ENCODE data around the gene PCBP3. TPM values are rescaled to one million over a fixed set of nuclear protein-coding genes. Genes with fewer than 3 reads are reported as not detected.

The PCBP3 gene
- polyA plus RNA-seq, 1 donor (not counting 4 experiments of a cell fraction or from before 2014, with no cell fraction given), result 0.25 TPM

- dilution Hi-C loops (cut with MboI; ENCODE audit: extremely low pct_ligation_motif_present, low sequenced_read_pairs), result no loop called here
- Histone ChIP-seq H3K4me1 (ENCODE audit: control insufficient read depth, extremely low read depth, insufficient read depth, low read length) (no peaks in the 10 kb centered on the region), H3K27me3 (ENCODE audit: control insufficient read depth, extremely low read depth, insufficient read depth, low read length) (peaks cover 39% of the 10 kb centered on the region), H3K9me1 (ENCODE audit: control insufficient read depth, extremely low read depth, insufficient read depth, low read length) (no peaks in the 10 kb centered on the region), H3K4me2 (ENCODE audit: control insufficient read depth, extremely low read depth, insufficient read depth, low read depth, low read length) (no peak overlapping the region), H3K4me3 (ENCODE audit: control insufficient read depth in 2 of 3, extremely low read depth in 1 of 3, insufficient read depth in 2 of 3, low read depth in 1 of 3, low read length in 3 of 3) (no peak overlapping the region), H4K20me1 (ENCODE audit: control insufficient read depth, extremely low read depth, insufficient read depth, low read length) (no peaks in the 10 kb centered on the region), H3K27ac (ENCODE audit: control insufficient read depth, insufficient read depth, low read length) (no peak overlapping the region), H3K9me3 (ENCODE audit: control insufficient read depth, low read depth, low read length) (no peaks in the 10 kb centered on the region), H3K36me3 (ENCODE audit: control insufficient read depth in 2 of 2, extremely low read depth in 1 of 2, insufficient read depth in 2 of 2, low read length in 2 of 2) (no peaks in the 10 kb centered on the region), H3K79me2 (ENCODE audit: control insufficient read depth, insufficient read depth, low read length) (no peaks in the 10 kb centered on the region), H3K9ac (ENCODE audit: control insufficient read depth, extremely low read depth, insufficient read depth, low read length) (no peak overlapping the region), H2AFZ (ENCODE audit: control insufficient read depth, low read length) (no peak overlapping the region)
- TF ChIP-seq EZH2 (IDR thresholded peaks at IDR 0.05; ENCODE audit: low read length), result no peak
- no peak for TF ChIP-seq CTCF (optimal IDR thresholded peaks at IDR 0.05 in 1 of 3, IDR thresholded peaks at IDR 0.05 in 1 of 3, conservative IDR thresholded peaks at IDR 0.05 in 1 of 3; ENCODE audit: extremely low read depth in 1 of 3, insufficient read depth in 2 of 3, low read length in 3 of 3)
- FAIRE-seq (no peak), DNase-seq (ENCODE audit: low read depth, low spot score) (no peak)
Observed at GRCh38 chr21:45618287-45618686, 25.2 kb upstream of the PCBP3 start.

DNA sequence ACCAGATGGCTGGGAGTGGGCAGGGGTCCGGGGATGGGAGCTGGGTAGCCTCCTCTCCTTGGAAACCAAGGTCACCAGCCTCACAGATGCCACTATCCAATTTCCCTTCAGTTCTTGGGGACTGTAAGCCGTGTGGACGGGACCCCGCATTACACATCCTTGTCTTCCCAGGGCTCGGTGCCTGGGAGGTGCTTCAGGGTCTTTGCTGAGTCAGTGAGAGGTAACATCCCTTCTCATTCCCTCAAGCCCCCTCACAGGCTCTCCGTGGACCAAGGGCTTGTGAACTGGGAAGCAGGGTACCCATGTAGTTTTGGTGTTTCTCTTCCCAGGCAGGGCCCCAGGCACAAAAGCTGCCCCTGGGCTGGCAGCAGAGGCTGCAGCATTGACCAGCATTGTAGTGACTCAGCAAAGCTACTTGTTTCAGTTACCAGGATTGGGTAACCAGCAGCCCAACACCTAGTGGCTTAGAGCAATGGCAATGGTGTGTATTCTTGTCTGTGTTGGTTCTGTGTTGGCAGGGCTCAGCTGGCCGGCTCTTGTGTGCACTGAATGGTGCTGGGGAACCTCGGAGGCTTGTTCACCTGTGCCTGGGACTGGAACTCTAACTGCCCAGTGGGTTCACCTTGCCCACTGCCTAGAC, 24.6 kb upstream of the PCBP3 start:
- no peak overlapping the region for H3K4me2 ChIP-seq (ENCODE audit: control insufficient read depth, extremely low read depth, insufficient read depth, low read depth, low read length)
- DNase-seq (ENCODE audit: low read depth, low spot score) (no peak), FAIRE-seq (no peak)
- dilution Hi-C loops (cut with MboI; ENCODE audit: extremely low pct_ligation_motif_present, low sequenced_read_pairs), result no loop called here
- no peaks in the 10 kb centered on the region for H4K20me1 ChIP-seq (ENCODE audit: control insufficient read depth, extremely low read depth, insufficient read depth, low read length)
- no peaks in the 10 kb centered on the region for H3K9me1 ChIP-seq (ENCODE audit: control insufficient read depth, extremely low read depth, insufficient read depth, low read length)
- no peaks in the 10 kb centered on the region for H3K4me1 ChIP-seq (ENCODE audit: control insufficient read depth, extremely low read depth, insufficient read depth, low read length)
- no peaks in the 10 kb centered on the region for H3K9me3 ChIP-seq (ENCODE audit: control insufficient read depth, low read depth, low read length)
- no peaks in the 10 kb centered on the region for H3K79me2 ChIP-seq (ENCODE audit: control insufficient read depth, insufficient read depth, low read length)
- no peak for TF ChIP-seq EZH2 (IDR thresholded peaks at IDR 0.05; ENCODE audit: low read length)
- TF ChIP-seq CTCF (optimal IDR thresholded peaks at IDR 0.05 in 1 of 3, IDR thresholded peaks at IDR 0.05 in 1 of 3, conservative IDR thresholded peaks at IDR 0.05 in 1 of 3; ENCODE audit: extremely low read depth in 1 of 3, insufficient read depth in 2 of 3, low read length in 3 of 3), result no peak
- no peak overlapping the region for H3K4me3 ChIP-seq (ENCODE audit: control insufficient read depth in 2 of 3, extremely low read depth in 1 of 3, insufficient read depth in 2 of 3, low read depth in 1 of 3, low read length in 3 of 3)
- H3K36me3 ChIP-seq (ENCODE audit: control insufficient read depth in 2 of 2, extremely low read depth in 1 of 2, insufficient read depth in 2 of 2, low read length in 2 of 2), result no peaks in the 10 kb centered on the region
- peaks cover 39% of the 10 kb centered on the region for H3K27me3 ChIP-seq (ENCODE audit: control insufficient read depth, extremely low read depth, insufficient read depth, low read length)
- H2AFZ ChIP-seq (ENCODE audit: control insufficient read depth, low read length), result no peak overlapping the region
- H3K27ac ChIP-seq (ENCODE audit: control insufficient read depth, insufficient read depth, low read length), result no peak overlapping the region
- no peak overlapping the region for H3K9ac ChIP-seq (ENCODE audit: control insufficient read depth, extremely low read depth, insufficient read depth, low read length)
